GM18505 (cell line): Measurements from ENCODE around the gene RCAN2.

Experiments
- ATAC-seq: cut with Tn5 transposase; IDR thresholded peaks from one replicate; pipeline ENCODE4 v1.9.1; 2021; ENCODE audit not compliant: unreplicated experiment
- POLR2A ChIP-seq: IDR thresholded peaks from 4 replicates; pipeline ENCODE4 v1.6.1; 2011; ENCODE audit warnings: borderline replicate concordance; ENCODE audit not compliant: insufficient read depth, insufficient read length; ENCODE audit errors: extremely low read depth

Gene RCAN2

DNA sequence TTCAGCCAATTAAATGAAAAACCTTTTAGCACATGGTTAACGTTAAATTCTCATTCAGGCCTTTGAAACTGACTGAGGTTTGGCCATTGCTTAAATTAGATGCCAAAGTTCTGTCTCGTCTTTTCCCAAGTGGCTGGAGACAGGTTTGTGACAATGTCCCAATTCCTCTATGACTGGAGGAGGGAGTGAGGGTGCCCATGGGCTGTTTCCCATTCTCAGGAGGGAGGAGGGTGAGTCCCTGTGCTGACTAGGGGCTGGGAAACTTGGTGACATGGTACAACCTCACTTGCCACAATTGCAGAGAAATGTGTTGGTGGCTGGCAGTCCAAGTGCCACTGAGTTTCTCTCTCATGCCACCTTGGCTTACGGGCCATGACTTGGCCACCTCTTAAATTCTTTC, 256.5 kb downstream of the RCAN2 start:
- no peak for ATAC-seq
- TF ChIP-seq POLR2A, result no peak

DNA sequence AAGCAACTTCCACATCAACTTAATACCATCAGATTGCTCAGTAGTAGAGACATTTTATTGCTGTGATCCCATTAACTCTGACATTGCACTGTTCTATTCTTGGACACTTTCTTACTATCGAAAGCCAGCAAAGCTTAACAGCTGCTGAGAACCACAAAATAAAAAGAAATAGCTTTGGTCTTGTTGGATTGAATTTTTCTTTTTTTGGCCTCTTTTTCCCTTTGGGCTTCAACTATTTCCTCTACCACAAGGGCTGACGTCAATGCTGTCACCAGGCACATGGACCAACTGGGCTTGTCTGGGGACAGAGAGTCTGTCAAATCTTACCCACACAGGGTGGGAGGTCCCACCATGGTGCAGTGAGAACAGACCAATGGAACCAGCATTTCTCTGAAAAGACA, 257.1 kb downstream of the RCAN2 start:
- TF ChIP-seq POLR2A, result no peak
- no peak for ATAC-seq

DNA sequence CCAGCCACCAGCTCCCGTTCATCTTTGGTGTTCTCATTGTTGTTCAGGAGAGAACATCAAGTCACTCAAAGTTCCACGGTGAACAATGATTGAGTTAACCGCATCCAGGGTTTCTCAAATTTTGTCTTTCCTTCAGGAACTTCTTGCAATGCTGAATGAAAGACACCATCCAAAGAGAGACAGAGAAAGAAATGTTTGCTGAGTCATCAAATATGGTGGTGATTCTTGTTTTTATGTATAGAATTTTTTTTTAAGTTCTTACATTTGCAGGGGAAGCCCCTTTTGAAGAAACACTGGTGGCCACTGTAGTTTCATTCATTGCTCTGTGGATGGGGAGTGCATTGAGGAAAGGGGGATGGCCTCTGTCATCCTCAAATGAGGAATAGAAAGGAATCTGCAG, 258.1 kb downstream of the RCAN2 start:
- TF ChIP-seq POLR2A, result no peak
- ATAC-seq, result no peak

DNA sequence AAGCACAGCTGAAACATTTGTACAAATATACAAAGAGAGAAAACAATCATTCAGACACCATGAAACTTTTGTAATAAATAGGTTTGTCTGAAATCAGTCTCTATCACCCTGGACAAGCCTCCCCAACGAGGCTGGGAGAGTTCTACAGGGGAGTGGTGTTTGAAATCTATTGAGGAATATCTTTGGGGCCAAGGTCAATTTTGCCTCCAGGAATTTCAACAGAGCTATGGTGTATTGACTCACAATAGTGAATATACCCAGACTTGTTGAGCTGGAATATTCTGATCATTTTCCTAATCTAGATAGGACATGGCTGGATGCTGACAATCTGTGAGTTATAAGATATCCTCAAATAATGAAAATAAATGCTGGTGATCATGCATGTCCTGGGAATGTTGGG, 269.0 kb downstream of the RCAN2 start:
- TF ChIP-seq POLR2A, result no peak
- no peak for ATAC-seq

DNA sequence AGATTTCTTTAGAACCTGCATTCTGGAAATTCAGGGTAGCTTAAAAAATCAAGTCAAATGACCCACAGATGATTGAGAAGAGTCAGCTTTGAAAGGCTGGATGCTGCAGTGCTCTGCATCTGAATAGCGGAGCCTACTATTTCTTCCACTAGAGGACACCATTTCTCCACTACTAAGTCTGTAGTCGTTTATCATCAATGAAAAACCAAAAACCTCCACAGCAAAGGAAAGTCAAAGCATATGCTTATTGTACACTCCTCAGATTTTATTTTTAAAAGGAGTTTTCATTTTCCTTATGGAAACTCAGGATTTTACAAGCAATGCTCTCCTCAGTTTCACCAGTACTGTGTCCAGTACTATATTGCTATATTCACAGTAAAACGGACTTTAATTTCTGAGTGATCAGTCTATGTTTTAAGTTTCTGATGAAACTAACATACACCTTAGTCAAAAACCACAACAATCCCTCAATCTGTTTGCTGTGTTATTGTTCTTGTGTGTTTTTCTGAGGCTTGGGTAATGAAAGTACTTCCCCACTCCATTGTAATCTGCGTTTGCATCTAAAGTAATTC, 269.9 kb downstream of the RCAN2 start:
- TF ChIP-seq POLR2A, result no peak
- ATAC-seq, result peak; percentile 42

DNA sequence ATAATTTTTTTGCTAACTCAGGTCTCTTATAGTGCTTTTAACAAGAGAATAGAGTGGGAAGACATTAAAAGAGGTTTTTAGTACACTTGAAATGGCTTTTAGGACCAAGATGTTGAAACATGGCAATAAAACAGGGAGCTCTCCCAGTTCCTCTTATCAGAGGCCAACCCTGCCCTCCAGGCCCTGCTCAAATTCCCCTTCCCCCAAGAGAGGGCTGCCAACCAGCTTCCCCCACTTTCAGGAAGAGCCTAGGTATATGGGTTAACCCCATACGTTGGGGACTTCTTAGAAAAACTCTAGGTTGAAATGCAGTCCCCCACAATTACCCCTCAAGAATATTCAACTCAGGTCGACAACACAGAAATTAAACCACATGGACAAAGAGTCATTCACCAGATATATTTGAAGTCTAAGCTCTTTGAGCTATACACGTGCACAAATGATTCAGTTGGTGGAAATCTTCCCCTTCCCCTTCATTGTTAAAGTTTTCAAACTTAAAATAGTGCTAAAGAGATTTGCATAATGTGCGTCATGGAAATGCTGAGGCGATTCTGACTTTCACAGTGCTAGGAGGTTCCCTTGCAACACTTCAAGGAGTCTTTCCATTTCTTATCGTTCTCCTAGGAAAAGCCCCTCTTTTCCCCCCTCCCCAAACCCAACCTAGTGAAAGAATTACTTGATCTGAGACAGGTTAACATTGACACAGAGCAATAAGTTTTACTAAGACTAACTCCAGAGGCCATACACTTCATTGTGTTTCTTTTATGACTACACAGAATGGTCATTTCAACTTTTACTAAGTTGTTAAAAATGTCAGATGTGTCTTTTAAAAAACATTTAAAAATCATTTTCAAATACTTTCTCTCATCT, 270.7 kb downstream of the RCAN2 start:
- ATAC-seq, result peak; percentile 56
- TF ChIP-seq POLR2A, result no peak

DNA sequence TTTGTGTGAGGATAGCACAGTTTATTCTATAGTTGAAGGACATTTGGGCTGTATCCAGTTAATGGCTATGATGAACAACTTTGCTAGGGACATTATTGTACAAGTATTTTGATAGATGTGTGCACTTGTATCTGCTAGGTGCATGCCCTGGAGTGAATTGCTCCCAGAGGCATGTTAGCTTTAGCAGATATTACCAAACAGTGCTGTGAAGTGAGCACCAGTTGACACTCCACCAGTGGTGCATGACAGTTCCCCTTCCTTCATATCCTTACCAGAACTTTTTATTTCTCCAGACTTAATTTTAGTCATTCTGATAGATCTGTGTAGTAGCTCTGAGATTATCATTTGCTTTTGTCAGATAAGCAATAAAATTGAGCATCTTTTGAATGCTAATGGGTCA, 271.6 kb downstream of the RCAN2 start:
- ATAC-seq, result no peak
- no peak for TF ChIP-seq POLR2A

DNA sequence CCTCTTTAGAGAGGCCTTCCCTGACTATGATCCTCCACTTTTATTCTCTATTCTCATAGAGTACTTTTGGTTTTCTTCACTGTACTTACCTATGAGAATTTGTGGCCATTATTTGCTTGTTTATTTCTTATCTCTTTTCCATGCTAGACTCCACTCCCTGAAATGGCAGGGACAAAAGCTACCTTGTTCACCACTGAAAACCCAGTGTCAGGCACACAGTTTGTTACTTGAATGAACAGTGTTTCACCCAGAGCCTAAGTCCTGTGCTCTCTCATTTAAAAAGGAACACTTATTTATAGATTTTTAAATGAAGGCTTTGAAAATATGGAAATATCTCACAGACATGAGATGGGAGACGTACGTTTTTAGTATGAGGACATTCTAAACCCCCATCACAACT, 272.8 kb downstream of the RCAN2 start:
- TF ChIP-seq POLR2A, result no peak
- no peak for ATAC-seq

DNA sequence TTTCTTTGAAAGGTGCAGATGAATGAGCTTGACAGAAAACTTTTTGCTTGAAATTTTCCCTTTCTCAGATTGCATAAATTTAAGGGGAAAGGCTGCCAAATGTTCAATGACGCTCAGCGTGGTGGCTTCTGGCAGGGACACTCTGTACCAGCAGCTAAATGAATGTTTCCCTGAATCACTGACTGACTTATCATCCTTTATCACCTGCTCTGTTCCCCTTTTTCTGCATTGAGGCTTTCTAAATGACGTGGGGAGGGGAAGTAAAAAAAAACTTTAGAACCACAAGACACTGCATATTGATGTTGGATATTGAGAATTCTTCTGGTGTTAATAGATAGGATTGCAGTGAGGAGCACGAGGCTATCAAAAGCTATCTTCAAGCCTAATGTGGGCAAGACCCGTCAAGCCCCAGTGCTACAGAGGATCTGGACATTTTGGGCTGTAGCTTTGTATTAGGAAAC, 273.5 kb downstream of the RCAN2 start:
- no peak for TF ChIP-seq POLR2A
- ATAC-seq, result peak; percentile 71

DNA sequence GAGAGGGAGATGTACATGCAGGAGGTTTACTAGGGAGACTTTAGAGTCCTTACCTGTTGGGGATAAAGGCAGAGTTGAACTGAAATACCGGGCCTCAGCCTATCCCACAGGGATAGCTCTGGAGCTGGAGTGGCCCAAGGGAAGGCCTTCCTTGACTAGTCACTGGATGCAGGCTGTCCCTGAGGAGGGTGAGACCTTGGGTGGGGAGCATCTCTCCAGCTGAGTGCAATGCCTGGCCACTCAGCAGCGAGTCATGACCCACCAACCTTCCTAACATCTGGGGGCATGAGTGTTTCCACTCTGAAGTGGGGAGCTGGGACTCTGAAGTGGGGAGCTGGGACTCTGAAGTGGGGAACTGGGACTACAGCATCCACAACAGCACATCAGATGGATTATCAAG, 274.4 kb downstream of the RCAN2 start:
- TF ChIP-seq POLR2A, result no peak
- no peak for ATAC-seq

DNA sequence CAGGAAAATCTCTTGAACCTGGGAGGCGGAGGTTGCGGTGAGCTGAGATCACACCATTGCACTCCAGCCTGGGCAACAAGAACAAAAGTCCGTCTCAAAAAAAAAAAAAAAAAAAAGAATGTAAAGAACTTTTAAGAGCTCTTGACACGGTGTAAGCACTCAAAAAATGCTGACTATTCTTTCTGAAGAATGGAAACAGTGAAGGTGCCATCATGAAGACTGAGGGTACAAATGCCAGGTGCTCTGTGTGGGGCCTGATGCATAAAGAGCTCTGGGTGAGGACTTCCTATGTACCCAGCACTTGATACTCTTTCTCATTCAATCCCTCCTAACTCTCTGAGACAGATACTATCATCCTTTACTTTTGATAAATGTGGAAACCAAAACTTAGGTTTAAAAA, 275.5 kb downstream of the RCAN2 start:
- no peak for ATAC-seq
- TF ChIP-seq POLR2A, result no peak

DNA sequence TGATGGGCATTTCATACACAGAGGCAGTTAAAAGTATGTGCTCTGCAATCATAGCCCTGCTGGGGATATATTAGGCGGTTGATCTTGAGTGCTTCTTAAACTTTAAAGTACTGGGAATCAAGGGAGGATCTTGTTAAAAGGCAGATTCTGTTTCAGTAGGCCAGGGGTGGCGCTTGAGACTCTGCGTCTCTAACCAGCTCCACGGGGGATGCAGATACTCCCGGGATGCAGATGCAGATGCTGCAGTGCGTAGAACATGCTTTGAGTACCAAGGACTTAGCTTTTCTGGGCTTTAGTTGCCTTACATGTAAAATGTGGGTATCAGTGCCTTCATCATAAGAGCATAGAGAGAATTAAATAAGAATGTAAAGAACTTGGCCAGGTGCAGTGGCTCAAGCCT, 276.0 kb downstream of the RCAN2 start:
- no peak for TF ChIP-seq POLR2A
- no peak for ATAC-seq

DNA sequence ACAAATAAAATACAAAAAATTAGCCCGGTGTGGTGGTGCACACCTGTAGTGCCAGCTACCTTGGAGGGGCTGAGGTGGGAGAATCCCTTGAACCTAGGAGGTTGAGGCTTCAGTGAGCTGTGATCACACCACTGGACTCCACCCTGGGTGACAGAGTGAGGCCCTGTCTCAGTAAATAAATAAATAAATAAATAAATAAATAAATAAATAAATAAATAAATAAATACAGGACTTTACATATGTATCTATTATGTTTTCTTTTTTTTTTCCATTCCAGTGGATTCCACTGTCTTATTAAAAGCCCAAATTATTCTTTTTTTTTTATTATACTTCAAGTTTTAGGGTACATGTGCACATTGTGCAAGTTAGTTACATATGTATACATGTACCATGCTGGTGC, 279.3 kb downstream of the RCAN2 start:
- ATAC-seq, result no peak
- no peak for TF ChIP-seq POLR2A

DNA sequence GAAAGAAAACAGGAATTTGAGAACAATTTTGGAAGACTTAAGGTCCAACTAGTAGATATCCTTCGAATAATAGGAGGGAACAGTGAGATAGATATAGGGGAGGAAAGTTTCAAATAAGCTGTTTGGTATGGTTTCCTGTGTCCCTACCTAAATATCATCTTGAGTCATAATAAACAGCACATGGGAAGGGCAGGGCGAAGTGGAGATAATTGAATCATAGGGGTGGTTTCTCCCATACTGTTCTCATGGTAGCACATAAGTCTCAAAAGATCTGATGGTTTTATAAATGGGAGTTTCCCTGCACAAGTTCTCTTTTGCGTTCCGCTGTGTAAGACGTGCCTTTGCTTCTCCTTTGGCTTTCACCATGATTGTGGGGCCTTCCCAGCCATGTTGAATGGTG, 281.0 kb downstream of the RCAN2 start:
- TF ChIP-seq POLR2A, result no peak
- no peak for ATAC-seq
